GM12874 (cell line): ENCODE results near the gene RIN1.

ENCODE experiments used
- TF ChIP-seq, protein P1 (sequence below): IDR thresholded peaks from 2 replicates; pipeline ENCODE4 v1.5.1; 2011; ENCODE audit warnings: low read depth, mild to moderate bottlenecking, control low read depth, low read length, moderate library complexity; ENCODE audit not compliant: insufficient read depth

RIN1 gene

GRCh38 chr11:66311470-66311964, 24.7 kb downstream of the RIN1 start:
- TF ChIP-seq, protein P1, sequence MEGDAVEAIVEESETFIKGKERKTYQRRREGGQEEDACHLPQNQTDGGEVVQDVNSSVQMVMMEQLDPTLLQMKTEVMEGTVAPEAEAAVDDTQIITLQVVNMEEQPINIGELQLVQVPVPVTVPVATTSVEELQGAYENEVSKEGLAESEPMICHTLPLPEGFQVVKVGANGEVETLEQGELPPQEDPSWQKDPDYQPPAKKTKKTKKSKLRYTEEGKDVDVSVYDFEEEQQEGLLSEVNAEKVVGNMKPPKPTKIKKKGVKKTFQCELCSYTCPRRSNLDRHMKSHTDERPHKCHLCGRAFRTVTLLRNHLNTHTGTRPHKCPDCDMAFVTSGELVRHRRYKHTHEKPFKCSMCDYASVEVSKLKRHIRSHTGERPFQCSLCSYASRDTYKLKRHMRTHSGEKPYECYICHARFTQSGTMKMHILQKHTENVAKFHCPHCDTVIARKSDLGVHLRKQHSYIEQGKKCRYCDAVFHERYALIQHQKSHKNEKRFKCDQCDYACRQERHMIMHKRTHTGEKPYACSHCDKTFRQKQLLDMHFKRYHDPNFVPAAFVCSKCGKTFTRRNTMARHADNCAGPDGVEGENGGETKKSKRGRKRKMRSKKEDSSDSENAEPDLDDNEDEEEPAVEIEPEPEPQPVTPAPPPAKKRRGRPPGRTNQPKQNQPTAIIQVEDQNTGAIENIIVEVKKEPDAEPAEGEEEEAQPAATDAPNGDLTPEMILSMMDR = peak; percentile 92

DNA sequence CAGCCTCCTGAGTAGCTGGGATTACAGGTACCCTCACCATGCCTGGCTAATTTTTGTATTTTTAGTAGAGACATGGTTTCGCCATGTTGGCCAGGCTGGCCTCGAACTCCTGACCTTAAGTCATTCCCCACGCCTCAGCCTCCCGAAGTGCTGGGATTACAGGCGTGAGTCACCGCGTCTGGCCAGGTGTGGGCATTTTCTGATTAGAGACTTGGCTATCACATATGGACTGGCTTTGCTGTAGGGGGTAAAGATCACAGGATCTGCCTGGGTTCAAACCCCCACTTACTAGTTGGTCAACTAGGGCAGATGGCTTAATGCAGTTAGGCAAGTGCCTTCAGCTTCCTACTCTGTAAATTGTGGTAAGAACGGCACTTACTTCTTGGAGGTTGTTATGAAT, 25.9 kb downstream of the RIN1 start:
- TF ChIP-seq, protein P1 = no peak

DNA sequence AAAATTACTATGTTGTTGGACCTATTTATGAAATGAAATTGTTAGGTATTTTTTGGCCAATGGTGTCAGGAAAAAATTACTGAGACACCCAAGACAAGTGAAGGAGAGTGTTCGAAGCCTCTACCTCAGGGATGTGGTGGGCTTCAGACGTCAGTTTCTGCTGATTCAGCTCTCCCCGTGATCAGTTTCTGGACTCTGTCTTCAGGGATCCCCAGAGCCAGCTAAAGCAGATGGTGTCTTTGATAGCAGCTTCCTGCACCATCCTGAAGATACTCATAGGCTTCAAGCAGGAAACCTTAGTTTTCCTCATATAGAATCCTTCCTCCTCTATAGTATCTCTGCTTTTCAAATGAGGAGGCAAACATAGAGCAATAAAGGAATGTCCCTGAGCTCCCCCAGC, 26.8 kb downstream of the RIN1 start:
- TF ChIP-seq, protein P1 = no peak

- TF ChIP-seq, protein P1 = no peak
These were observed 33.6 kb downstream of the RIN1 start for GRCh38 chr11:66302656-66303055.

DNA sequence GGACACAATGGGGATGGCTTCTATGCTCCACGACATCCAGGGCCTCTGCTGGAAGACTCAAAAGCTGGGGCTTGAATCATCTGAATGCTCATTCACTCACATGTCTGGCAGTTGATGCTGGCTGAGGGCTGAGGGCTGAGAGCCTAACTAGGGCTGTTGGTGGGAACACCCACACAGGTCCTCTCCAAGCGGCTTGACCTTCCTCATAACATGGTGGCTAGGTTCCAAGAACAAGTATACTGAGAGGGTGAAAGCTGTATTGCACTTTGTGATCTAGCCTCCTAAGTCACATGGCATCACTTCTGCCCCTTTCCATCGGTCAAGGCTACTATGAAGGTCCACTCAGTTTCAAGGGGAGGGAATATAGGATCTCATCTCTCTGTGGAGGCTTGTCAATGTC, 37.0 kb downstream of the RIN1 start:
- TF ChIP-seq, protein P1 = no peak

GRCh38 chr11:66297610-66298009, 38.6 kb downstream of the RIN1 start:
- TF ChIP-seq, protein P1 = no peak

DNA sequence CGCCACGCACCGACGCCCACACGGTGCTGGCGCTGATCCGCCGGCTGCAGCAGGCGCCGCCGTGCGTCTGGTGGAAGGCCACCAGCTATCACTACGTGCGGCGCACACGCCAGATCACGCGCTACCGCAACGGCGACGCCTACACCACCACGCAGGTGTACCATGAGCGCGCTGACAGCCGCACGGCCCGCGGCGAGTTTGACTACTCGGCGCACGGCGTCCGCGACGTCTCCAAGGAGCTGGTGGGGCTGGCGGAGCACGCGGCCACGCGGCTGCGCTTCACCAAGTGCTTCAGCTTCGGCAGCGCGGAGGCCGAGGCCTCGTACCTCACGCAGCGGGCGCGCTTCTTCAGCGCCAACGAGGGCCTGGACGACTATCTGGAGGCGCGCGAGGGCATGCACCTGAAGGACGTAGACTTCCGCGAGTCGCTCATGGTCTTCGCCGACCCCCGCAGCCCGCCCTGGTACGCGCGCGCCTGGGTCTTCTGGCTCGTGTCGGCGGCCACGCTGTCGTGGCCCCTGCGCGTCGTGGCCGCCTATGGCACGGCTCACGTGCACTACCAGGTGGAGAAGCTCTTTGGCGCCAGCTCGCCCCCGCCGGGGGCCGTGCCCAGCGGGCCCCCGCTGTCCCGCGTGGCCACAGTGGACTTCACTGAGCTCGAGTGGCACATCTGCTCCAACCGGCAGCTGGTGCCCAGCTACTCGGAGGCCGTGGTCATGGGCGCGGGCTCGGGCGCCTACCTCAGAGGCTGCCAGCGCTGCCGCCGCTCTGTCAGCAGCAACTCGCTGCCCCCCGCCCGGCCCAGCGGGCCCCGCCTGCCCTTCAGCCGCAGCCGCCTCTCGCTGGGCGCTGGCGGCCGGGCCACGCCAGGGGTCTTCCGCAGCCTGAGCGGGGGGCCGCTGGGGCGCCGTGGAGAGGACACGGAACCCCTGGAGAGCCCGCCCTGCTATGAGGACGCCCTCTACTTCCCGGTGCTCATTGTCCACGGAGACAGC, 41.3 kb downstream of the RIN1 start:
- TF ChIP-seq, protein P1 = no peak
